Stimulated activated naive CD4-positive, alpha-beta T cell treated with Interleukin-2 at 50 U/mL for 16 hours (primary cell): Measurements from ENCODE around the gene POU6F2.
"Not testable (repeated sequence)": the region's sequence is repeated elsewhere in the genome, so short reads cannot be mapped to it uniquely, and the experiment has no call there.

Experiments
- DNase-seq: peaks from one replicate; lab custom pipeline; 2025; lab: John Stamatoyannopoulos, UW

The POU6F2 gene

GRCh38 chr7:39001595-39001994, 23.9 kb downstream of the POU6F2 start:
- no peak for DNase-seq

GRCh38 chr7:39002755-39003154, 25.0 kb downstream of the POU6F2 start:
- no peak for DNase-seq

GRCh38 chr7:39005036-39005435, 27.3 kb downstream of the POU6F2 start:
- no peak for DNase-seq

GRCh38 chr7:39005461-39005860, 27.8 kb downstream of the POU6F2 start:
- no peak for DNase-seq

- DNase-seq: not testable (repeated sequence)
Measured at GRCh38 chr7:39013049-39013939, 35.6 kb downstream of the POU6F2 start.

GRCh38 chr7:39016609-39017008, 38.9 kb downstream of the POU6F2 start:
- no peak for DNase-seq

GRCh38 chr7:39017369-39017915, 39.7 kb downstream of the POU6F2 start:
- no peak for DNase-seq

GRCh38 chr7:39022796-39023195, 45.1 kb downstream of the POU6F2 start:
- no peak for DNase-seq

- DNase-seq: no peak
Measured at GRCh38 chr7:39027491-39027890, 49.8 kb downstream of the POU6F2 start.

- DNase-seq: no peak
Measured at GRCh38 chr7:39033885-39034624, 56.3 kb downstream of the POU6F2 start.

GRCh38 chr7:39035156-39035555, 57.4 kb downstream of the POU6F2 start:
- no peak for DNase-seq

GRCh38 chr7:39035903-39036302, 58.2 kb downstream of the POU6F2 start:
- no peak for DNase-seq

GRCh38 chr7:39042670-39043069, 65.0 kb downstream of the POU6F2 start:
- no peak for DNase-seq

- no peak for DNase-seq
Measured at GRCh38 chr7:39043531-39043930, 65.8 kb downstream of the POU6F2 start.

GRCh38 chr7:39044489-39044888, 66.8 kb downstream of the POU6F2 start:
- DNase-seq: no peak

GRCh38 chr7:39045231-39045630, 67.5 kb downstream of the POU6F2 start:
- no peak for DNase-seq

GRCh38 chr7:39051279-39051678, 73.6 kb downstream of the POU6F2 start:
- no peak for DNase-seq

- no peak for DNase-seq
Measured at GRCh38 chr7:39051707-39052106, 74.0 kb downstream of the POU6F2 start.

- DNase-seq: no peak
Measured at GRCh38 chr7:39054731-39055130, 77.0 kb downstream of the POU6F2 start.

GRCh38 chr7:39056153-39056552, 78.4 kb downstream of the POU6F2 start:
- DNase-seq: no peak

GRCh38 chr7:39062811-39063210, 85.1 kb downstream of the POU6F2 start:
- no peak for DNase-seq

- DNase-seq: no peak
Measured at GRCh38 chr7:39069031-39069430, 91.3 kb downstream of the POU6F2 start.
